NOMO-1 treated with dmso at 0.1 percent for 144 hours (cell line): Measurements from ENCODE around the gene CNTNAP1.

ENCODE experiments used
- DNase-seq: peaks from one replicate; lab custom pipeline; 2025; ENCODE audit not compliant: unreplicated experiment; lab: John Stamatoyannopoulos, UW

The CNTNAP1 gene

GRCh38 chr17:42684929-42685556 is 2.7 kb downstream of the CNTNAP1 start:
- no peak for DNase-seq

GRCh38 chr17:42685831-42686230 is 3.5 kb downstream of the CNTNAP1 start:
- no peak for DNase-seq

- DNase-seq, result no peak
Observed at GRCh38 chr17:42686520-42687128, 4.3 kb downstream of the CNTNAP1 start.

GRCh38 chr17:42687707-42688320 is 5.5 kb downstream of the CNTNAP1 start:
- no peak for DNase-seq

GRCh38 chr17:42690596-42690995 is 8.3 kb downstream of the CNTNAP1 start:
- DNase-seq, result no peak

GRCh38 chr17:42691021-42691545 is 8.8 kb downstream of the CNTNAP1 start:
- DNase-seq, result no peak

- DNase-seq, result no peak
Observed at GRCh38 chr17:42692489-42692888, 10.2 kb downstream of the CNTNAP1 start.

- no peak for DNase-seq
Observed at GRCh38 chr17:42694524-42694923, 12.2 kb downstream of the CNTNAP1 start.

- no peak for DNase-seq
Observed at GRCh38 chr17:42695500-42695899, 13.2 kb downstream of the CNTNAP1 start.

- DNase-seq, result no peak
Observed at GRCh38 chr17:42697108-42697811, 14.9 kb downstream of the CNTNAP1 start.

GRCh38 chr17:42698736-42699414 is 16.5 kb downstream of the CNTNAP1 start:
- no peak for DNase-seq

GRCh38 chr17:42699415-42699740 is 17.0 kb downstream of the CNTNAP1 start:
- no peak for DNase-seq

- no peak for DNase-seq
Observed at GRCh38 chr17:42700586-42701289, 18.4 kb downstream of the CNTNAP1 start.

- no peak for DNase-seq
Observed at GRCh38 chr17:42702446-42702845, 20.1 kb downstream of the CNTNAP1 start.

- DNase-seq, result no peak
Observed at GRCh38 chr17:42704490-42704836, 22.1 kb downstream of the CNTNAP1 start.

- DNase-seq, result no peak
Observed at GRCh38 chr17:42704837-42705494, 22.6 kb downstream of the CNTNAP1 start.

- no peak for DNase-seq
Observed at GRCh38 chr17:42706732-42707131, 24.4 kb downstream of the CNTNAP1 start.

GRCh38 chr17:42708588-42708987 is 26.3 kb downstream of the CNTNAP1 start:
- DNase-seq, result no peak

- no peak for DNase-seq
Observed at GRCh38 chr17:42709561-42709960, 27.2 kb downstream of the CNTNAP1 start.

- DNase-seq, result no peak
Observed at GRCh38 chr17:42720996-42721583, 38.8 kb downstream of the CNTNAP1 start.
